ENCODE measurements around the gene SLAIN1.

DNA sequence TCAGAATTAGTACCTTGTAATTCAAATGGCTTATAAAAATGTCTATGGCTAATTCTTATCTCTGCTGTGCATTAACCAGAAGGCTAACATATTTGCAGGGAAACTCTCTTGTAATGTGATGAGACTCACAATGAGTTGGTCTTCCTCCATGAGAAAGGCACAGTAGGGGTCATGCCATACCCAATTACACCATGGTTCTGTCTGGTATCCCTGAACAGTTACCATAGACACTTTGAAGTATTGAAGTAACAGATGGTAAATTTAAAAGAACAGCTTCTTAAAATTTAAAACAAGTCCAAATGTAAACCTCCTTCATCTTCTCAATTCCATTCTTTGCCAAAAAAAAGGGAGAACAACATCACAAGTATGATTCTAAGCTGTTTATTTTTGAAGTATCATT, 22.6 kb upstream of the SLAIN1 start:
- TF ChIP-seq, protein P1, sequence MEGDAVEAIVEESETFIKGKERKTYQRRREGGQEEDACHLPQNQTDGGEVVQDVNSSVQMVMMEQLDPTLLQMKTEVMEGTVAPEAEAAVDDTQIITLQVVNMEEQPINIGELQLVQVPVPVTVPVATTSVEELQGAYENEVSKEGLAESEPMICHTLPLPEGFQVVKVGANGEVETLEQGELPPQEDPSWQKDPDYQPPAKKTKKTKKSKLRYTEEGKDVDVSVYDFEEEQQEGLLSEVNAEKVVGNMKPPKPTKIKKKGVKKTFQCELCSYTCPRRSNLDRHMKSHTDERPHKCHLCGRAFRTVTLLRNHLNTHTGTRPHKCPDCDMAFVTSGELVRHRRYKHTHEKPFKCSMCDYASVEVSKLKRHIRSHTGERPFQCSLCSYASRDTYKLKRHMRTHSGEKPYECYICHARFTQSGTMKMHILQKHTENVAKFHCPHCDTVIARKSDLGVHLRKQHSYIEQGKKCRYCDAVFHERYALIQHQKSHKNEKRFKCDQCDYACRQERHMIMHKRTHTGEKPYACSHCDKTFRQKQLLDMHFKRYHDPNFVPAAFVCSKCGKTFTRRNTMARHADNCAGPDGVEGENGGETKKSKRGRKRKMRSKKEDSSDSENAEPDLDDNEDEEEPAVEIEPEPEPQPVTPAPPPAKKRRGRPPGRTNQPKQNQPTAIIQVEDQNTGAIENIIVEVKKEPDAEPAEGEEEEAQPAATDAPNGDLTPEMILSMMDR (IDR thresholded peaks at IDR 0.05) = no peak
- no peak for TF ChIP-seq POLR2A (IDR thresholded peaks at IDR 0.05)
